ENCODE data around the gene SMARCAL1.

Gene SMARCAL1

DNA sequence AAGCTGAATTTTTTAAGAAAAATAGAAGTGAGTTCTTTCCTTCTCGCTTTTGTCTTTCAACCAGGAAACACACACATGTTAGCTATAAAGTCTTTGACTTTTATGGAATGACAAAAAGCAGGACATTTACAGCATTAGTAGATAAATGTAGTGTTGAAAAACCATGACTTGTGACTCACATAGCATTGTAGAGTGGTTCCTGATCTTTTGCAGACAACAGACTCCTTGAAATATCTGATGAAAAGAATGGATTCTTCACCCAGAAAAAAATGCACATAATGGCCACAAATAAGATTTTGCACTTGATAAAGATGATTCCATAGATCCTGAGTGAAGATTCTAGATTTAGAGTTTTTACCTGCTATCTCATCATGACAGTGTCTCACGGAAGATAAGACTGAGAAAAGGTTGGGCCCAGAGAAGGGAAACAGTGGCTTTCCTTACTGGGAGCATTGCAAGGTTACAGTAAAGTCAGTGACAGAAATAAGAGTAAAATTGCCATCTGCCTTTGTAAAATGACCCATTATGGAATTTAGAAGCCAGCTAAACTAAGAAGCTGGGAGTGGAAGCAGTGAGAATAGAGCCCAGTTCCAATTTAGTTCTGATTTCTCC, 14.0 kb downstream of the SMARCAL1 start:
- Histone ChIP-seq H3F3A (ENCODE audit: insufficient read depth, low read length) (no peaks in the 10 kb centered on the region), H2AFZ (ENCODE audit: low read length) (no peak overlapping the region), H3K27me3 (replicated peaks; ENCODE audit: insufficient read depth, low read length) (no peaks in the 10 kb centered on the region), H3K9me2 (replicated peaks; ENCODE audit: insufficient read depth, low read length) (no peaks in the 10 kb centered on the region), H3K79me2 (ENCODE audit: low read length) (no peaks in the 10 kb centered on the region), H3K9me3 (replicated peaks; ENCODE audit: insufficient read depth, low read length) (no peaks in the 10 kb centered on the region), H3K4me2 (ENCODE audit: low read depth, low read length) (no peak overlapping the region), H3K27ac (ENCODE audit: low read length) (no peak overlapping the region), H4K20me1 (ENCODE audit: insufficient read depth, low read length) (no peaks in the 10 kb centered on the region), H3K9ac (ENCODE audit: low read length) (no peak overlapping the region), H3K4me3 (ENCODE audit: low read length) (no peak overlapping the region), H3K36me3 (replicated peaks; ENCODE audit: insufficient read depth, low read length) (no peaks in the 10 kb centered on the region), H3K4me1 (ENCODE audit: low read length) (no peaks in the 10 kb centered on the region)
- no peak for TF ChIP-seq EZH2 (optimal IDR thresholded peaks at IDR 0.05; ENCODE audit: low read depth, low read length)
- TF ChIP-seq CTCF (IDR thresholded peaks at IDR 0.05; ENCODE audit: low read length) = no peak
- no peak for TF ChIP-seq EZH2phosphoT487 (IDR thresholded peaks at IDR 0.05; ENCODE audit: low read length)
- DNase-seq = no peak

GRCh38 chr2:216426938-216427337, 14.7 kb downstream of the SMARCAL1 start:
- Histone ChIP-seq H3K9me3 (replicated peaks; ENCODE audit: insufficient read depth, low read length) (no peaks in the 10 kb centered on the region), H3K4me3 (ENCODE audit: low read length) (no peak overlapping the region), H3K27me3 (replicated peaks; ENCODE audit: insufficient read depth, low read length) (no peaks in the 10 kb centered on the region), H3K4me1 (ENCODE audit: low read length) (no peaks in the 10 kb centered on the region), H4K20me1 (ENCODE audit: insufficient read depth, low read length) (no peaks in the 10 kb centered on the region), H3K9ac (ENCODE audit: low read length) (no peak overlapping the region), H2AFZ (ENCODE audit: low read length) (no peak overlapping the region), H3K79me2 (ENCODE audit: low read length) (no peaks in the 10 kb centered on the region), H3K4me2 (ENCODE audit: low read depth, low read length) (no peak overlapping the region), H3F3A (ENCODE audit: insufficient read depth, low read length) (no peaks in the 10 kb centered on the region), H3K9me2 (replicated peaks; ENCODE audit: insufficient read depth, low read length) (no peaks in the 10 kb centered on the region), H3K27ac (ENCODE audit: low read length) (no peak overlapping the region), H3K36me3 (replicated peaks; ENCODE audit: insufficient read depth, low read length) (no peaks in the 10 kb centered on the region)
- DNase-seq = no peak
- TF ChIP-seq EZH2 (optimal IDR thresholded peaks at IDR 0.05; ENCODE audit: low read depth, low read length) (no peak), EZH2phosphoT487 (IDR thresholded peaks at IDR 0.05; ENCODE audit: low read length) (no peak), CTCF (IDR thresholded peaks at IDR 0.05; ENCODE audit: low read length) (no peak)

- no peak overlapping the region for H3K4me3 ChIP-seq (ENCODE audit: low read length)
- TF ChIP-seq CTCF (IDR thresholded peaks at IDR 0.05; ENCODE audit: low read length) (no peak), EZH2phosphoT487 (IDR thresholded peaks at IDR 0.05; ENCODE audit: low read length) (no peak), EZH2 (optimal IDR thresholded peaks at IDR 0.05; ENCODE audit: low read depth, low read length) (no peak)
- no peak overlapping the region for H3K27ac ChIP-seq (ENCODE audit: low read length)
- DNase-seq = no peak
- no peaks in the 10 kb centered on the region for H3K36me3 ChIP-seq (replicated peaks; ENCODE audit: insufficient read depth, low read length)
- no peak overlapping the region for H3K4me2 ChIP-seq (ENCODE audit: low read depth, low read length)
- no peaks in the 10 kb centered on the region for H3K9me2 ChIP-seq (replicated peaks; ENCODE audit: insufficient read depth, low read length)
- H2AFZ ChIP-seq (ENCODE audit: low read length) = no peak overlapping the region
- no peak overlapping the region for H3K9ac ChIP-seq (ENCODE audit: low read length)
- no peaks in the 10 kb centered on the region for H3K27me3 ChIP-seq (replicated peaks; ENCODE audit: insufficient read depth, low read length)
- no peaks in the 10 kb centered on the region for H3K79me2 ChIP-seq (ENCODE audit: low read length)
- H4K20me1 ChIP-seq (ENCODE audit: insufficient read depth, low read length) = no peaks in the 10 kb centered on the region
- H3K9me3 ChIP-seq (replicated peaks; ENCODE audit: insufficient read depth, low read length) = no peaks in the 10 kb centered on the region
- no peaks in the 10 kb centered on the region for H3K4me1 ChIP-seq (ENCODE audit: low read length)
- no peaks in the 10 kb centered on the region for H3F3A ChIP-seq (ENCODE audit: insufficient read depth, low read length)
These were observed 16.5 kb downstream of the SMARCAL1 start for GRCh38 chr2:216428618-216429350.
